Breast epithelium (tissue), 4 donors: Measurements from ENCODE around the gene SLC2A10. TPM values are rescaled to one million over a fixed set of nuclear protein-coding genes. Genes with fewer than 3 reads are reported as not detected.
A peak's percentile ranks its signal among the peaks of the same experiment; 100 is the strongest.

Experiments used
- DNase-seq, 2 donors: peaks; one replicate each; pipeline ENCODE4 v3.0.0-alpha.2; 2019; ENCODE audit warnings: low spot score in 2 of 2
- H3K27ac ChIP-seq, 2 donors: fragments of 200-600 bp; sonication (generic) in 1 of 2; one replicate each; pipeline ENCODE4 v1.5.1; 2016 to 2019; ENCODE audit warnings: mild to moderate bottlenecking in 1 of 2
- H3K27me3 ChIP-seq, 2 donors: fragments of 200-600 bp; sonication (generic) in 1 of 2; one replicate each; pipeline versions ENCODE4 v1.5.1 to v1.6.0; 2017 to 2019; ENCODE audit warnings: control low read depth in 1 of 2, mild to moderate bottlenecking in 1 of 2
- H3K36me3 ChIP-seq: fragments of 200-600 bp; one replicate; pipeline ENCODE4 v1.5.1; 2019
- H3K4me1 ChIP-seq, 2 donors: fragments of 200-600 bp; sonication (generic); one replicate each; pipeline ENCODE4 v1.5.1; 2016 to 2019; ENCODE audit warnings: control low read depth in 1 of 2
- H3K4me3 ChIP-seq, 3 donors: fragments of 200-600 bp; sonication (generic); 1 replicate in 2 of 3; 2 replicates in 1 of 3; pipeline ENCODE4 v1.5.1; 2016 to 2019; ENCODE audit warnings: mild to moderate bottlenecking in 3 of 3, moderate library complexity in 2 of 3
- H3K9me3 ChIP-seq, 2 donors: fragments of 200-600 bp; sonication (generic) in 1 of 2; one replicate each; pipeline ENCODE4 v1.5.1; 2016 to 2019; ENCODE audit warnings: control low read depth in 1 of 2
- POLR2A ChIP-seq: fragments of 450-650 bp; IDR thresholded peaks from one replicate; pipeline ENCODE4 v1.6.1; 2016; ENCODE audit warnings: antibody characterized with exemption, mild to moderate bottlenecking, moderate library complexity
- POLR2AphosphoS5 ChIP-seq, 3 donors: sonication (generic); formaldehyde crosslinking; IDR thresholded peaks; one replicate each; pipeline ENCODE4 v1.6.1; 2017; ENCODE audit warnings: antibody characterized with exemption in 3 of 3
- intact Hi-C: fragments of 100-400 bp; cut with DNase I; formaldehyde crosslinking; loops from one replicate; pipeline ENCODE4 v1.15.1; 2023; ENCODE audit warnings: low total_unique reads
- total RNA-seq, 3 donors: library from RNA; depleted of rRNA; stranded (reverse); fragments of >200 nt; gene quantifications; one replicate each; pipeline ENCODE4 v1.1.0, GENCODE V29; 2016
- TF ChIP-seq, protein P1 (sequence below), 3 donors: fragments of 450-650 bp; IDR thresholded peaks; one replicate each; pipeline ENCODE4 v1.5.1; 2016 to 2017; ENCODE audit warnings: antibody characterized with exemption in 3 of 3, mild to moderate bottlenecking in 3 of 3, moderate library complexity in 3 of 3

The SLC2A10 gene
- total RNA-seq, 3 donors from 2014 or later: 19.8 to 42.9 (median 26.9) TPM

GRCh38 chr20:46689082-46689753, 20.2 kb upstream of the SLC2A10 start, which contains the start of gene TP53RK:
Gene TP53RK (minus strand): TSS chr20:46689444. CDS start chr20:46689414, 30 bp downstream.
- intact Hi-C loops: loop anchor here (10.0 kb wide), 1 partner anchor 1344 kb away; the partner anchor contains the start of gene SDC4
- H3K27me3 ChIP-seq: no peaks in the 10 kb centered on the region
- H3K4me3 ChIP-seq: peak within 1 kb of the TSS; percentile 69 to 92 (median 83)
- H3K27ac ChIP-seq: peak within 1 kb of the TSS; percentile 95 to 97
- DNase-seq: peak; percentile 97 to 99
- TF ChIP-seq POLR2AphosphoS5 (IDR thresholded peaks at IDR 0.05) (peak; percentile 63 to 77 (median 67)), POLR2A (peak; percentile 59)
- TF ChIP-seq, protein P1, sequence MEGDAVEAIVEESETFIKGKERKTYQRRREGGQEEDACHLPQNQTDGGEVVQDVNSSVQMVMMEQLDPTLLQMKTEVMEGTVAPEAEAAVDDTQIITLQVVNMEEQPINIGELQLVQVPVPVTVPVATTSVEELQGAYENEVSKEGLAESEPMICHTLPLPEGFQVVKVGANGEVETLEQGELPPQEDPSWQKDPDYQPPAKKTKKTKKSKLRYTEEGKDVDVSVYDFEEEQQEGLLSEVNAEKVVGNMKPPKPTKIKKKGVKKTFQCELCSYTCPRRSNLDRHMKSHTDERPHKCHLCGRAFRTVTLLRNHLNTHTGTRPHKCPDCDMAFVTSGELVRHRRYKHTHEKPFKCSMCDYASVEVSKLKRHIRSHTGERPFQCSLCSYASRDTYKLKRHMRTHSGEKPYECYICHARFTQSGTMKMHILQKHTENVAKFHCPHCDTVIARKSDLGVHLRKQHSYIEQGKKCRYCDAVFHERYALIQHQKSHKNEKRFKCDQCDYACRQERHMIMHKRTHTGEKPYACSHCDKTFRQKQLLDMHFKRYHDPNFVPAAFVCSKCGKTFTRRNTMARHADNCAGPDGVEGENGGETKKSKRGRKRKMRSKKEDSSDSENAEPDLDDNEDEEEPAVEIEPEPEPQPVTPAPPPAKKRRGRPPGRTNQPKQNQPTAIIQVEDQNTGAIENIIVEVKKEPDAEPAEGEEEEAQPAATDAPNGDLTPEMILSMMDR (IDR thresholded peaks at IDR 0.05): peak in 2 of 3 donors; percentile 71 to 73
- no peaks in the 10 kb centered on the region for H3K4me1 ChIP-seq
- H3K36me3 ChIP-seq: no peaks in the 10 kb centered on the region
- no peaks in the 10 kb centered on the region for H3K9me3 ChIP-seq

DNA sequence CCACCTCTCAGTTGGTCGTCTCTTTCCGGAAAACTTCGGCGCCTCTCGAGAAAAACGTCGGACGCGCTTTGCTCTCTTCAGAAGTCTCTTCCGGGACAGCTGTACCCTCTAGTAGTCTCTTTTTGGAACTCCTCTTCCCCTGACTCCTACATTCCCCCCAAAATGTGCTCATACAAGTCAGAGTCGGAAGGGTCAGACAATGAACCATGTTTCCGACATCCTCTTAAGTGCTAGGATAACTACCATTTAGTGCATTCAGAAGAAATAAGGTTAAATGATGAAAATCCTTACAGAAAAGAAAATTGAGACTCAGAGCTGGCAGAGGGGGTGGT, 19.7 kb upstream of the SLC2A10 start:
- no peaks in the 10 kb centered on the region for H3K4me1 ChIP-seq
- H3K4me3 ChIP-seq: peak overlapping the region; percentile 69 to 92 (median 83)
- H3K27me3 ChIP-seq: no peaks in the 10 kb centered on the region
- DNase-seq: no peak
- intact Hi-C loops: loop anchor here (10.0 kb wide), 1 partner anchor 1345 kb away; the partner anchor contains the start of gene SDC4
- peak overlapping the region; percentile 95 to 97 for H3K27ac ChIP-seq
- no peaks in the 10 kb centered on the region for H3K9me3 ChIP-seq
- H3K36me3 ChIP-seq: no peaks in the 10 kb centered on the region
- TF ChIP-seq, protein P1 (IDR thresholded peaks at IDR 0.05): no peak
- TF ChIP-seq POLR2AphosphoS5 (IDR thresholded peaks at IDR 0.05) (no peak), POLR2A (no peak)

DNA sequence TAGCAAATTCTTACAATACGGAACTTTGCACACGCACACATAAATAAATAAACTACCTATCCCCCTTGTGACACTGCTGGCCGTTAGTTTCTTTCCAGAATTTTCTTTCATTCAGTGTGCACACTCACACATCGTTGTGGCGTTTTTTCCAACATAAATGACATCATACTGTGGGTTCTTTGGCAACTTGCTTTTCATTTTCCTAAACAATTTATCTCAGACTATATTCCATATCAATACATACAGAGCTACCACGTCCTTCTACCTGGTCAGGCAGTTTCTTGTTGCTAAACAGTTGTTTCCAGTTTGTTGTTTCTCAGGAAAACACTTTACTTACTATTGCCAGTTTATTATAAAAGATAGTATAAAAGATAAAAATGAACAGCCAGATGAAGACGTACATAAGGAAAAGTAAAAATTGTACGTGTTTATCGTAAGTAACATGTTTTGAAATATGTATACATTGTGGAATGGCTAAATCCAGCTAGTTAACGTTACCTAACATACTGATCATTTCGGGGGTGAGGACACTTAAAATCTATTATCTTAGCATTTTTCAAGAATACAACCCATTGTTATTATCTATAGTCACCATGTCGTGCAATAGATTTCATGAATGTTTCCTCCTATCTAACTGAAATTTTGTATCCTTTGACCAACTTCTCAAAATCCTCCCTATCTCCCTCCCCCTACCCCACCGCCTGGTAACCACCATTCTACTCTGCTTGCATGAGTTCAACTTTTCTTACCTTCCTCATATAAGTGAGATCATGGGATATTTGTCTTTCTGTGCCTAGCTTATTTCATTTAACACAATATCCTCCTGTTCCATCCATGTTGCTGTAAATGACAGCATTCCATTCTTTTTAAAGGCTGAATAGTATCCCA, 19.0 kb upstream of the SLC2A10 start:
- DNase-seq: no peak
- intact Hi-C loops: no loop called here
- no peaks in the 10 kb centered on the region for H3K36me3 ChIP-seq
- no peaks in the 10 kb centered on the region for H3K9me3 ChIP-seq
- peak overlapping the region; percentile 69 to 92 (median 83) for H3K4me3 ChIP-seq
- H3K27ac ChIP-seq: peak overlapping the region; percentile 95 to 97
- no peaks in the 10 kb centered on the region for H3K27me3 ChIP-seq
- TF ChIP-seq, protein P1 (IDR thresholded peaks at IDR 0.05): no peak
- TF ChIP-seq POLR2AphosphoS5 (IDR thresholded peaks at IDR 0.05) (no peak), POLR2A (no peak)
- no peaks in the 10 kb centered on the region for H3K4me1 ChIP-seq

GRCh38 chr20:46691196-46691595, 18.3 kb upstream of the SLC2A10 start:
- Histone ChIP-seq H3K4me3 (no peak overlapping the region), H3K4me1 (no peaks in the 10 kb centered on the region), H3K9me3 (no peaks in the 10 kb centered on the region), H3K27ac (no peak overlapping the region), H3K27me3 (no peaks in the 10 kb centered on the region), H3K36me3 (no peaks in the 10 kb centered on the region)
- no peak for DNase-seq
- TF ChIP-seq POLR2A (no peak), POLR2AphosphoS5 (IDR thresholded peaks at IDR 0.05) (no peak)
- TF ChIP-seq, protein P1 (IDR thresholded peaks at IDR 0.05): no peak
- intact Hi-C loops: no loop called here

DNA sequence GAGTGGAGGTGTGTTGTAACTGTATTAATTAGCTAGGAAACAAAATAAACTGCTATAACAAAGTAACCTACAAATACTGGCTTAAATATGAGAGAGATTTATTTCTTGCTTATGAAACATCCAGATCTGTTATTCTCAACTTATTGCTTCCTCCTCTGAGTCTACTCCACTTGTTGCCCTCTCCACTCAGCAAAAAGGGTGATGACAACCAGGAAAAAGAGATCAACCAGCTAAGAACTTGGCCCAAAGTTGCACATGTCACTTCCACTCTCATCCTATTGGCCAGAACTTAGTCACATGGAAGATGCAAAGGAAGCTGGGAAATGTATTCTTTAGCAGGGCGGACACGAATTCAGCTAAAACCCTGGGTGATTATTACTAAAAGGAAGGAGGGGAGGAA, 15.0 kb upstream of the SLC2A10 start:
- no peak overlapping the region for H3K27ac ChIP-seq
- DNase-seq: no peak
- no peaks in the 10 kb centered on the region for H3K27me3 ChIP-seq
- no peak overlapping the region for H3K4me3 ChIP-seq
- intact Hi-C loops: no loop called here
- TF ChIP-seq POLR2A (no peak), POLR2AphosphoS5 (IDR thresholded peaks at IDR 0.05) (no peak)
- TF ChIP-seq, protein P1 (IDR thresholded peaks at IDR 0.05): no peak
- H3K4me1 ChIP-seq: no peaks in the 10 kb centered on the region
- no peaks in the 10 kb centered on the region for H3K36me3 ChIP-seq
- no peaks in the 10 kb centered on the region for H3K9me3 ChIP-seq
